Liver (tissue), 9 donors: ENCODE results near the gene DNAJC15. TPM values are rescaled to one million over a fixed set of nuclear protein-coding genes. Genes with fewer than 3 reads are reported as not detected.

Experiments used
- DNase-seq: peaks from one replicate; pipeline ENCODE4 v3.0.0-alpha.2; 2017; ENCODE audit warnings: low spot score
- H3K27ac ChIP-seq, 2 donors: one replicate each; pipeline ENCODE4 v1.7.0; 2013; ENCODE audit warnings: inconsistent platforms in 2 of 2, low read length in 2 of 2, control low read depth in 1 of 2, low read depth in 1 of 2, mild to moderate bottlenecking in 1 of 2
- H3K27me3 ChIP-seq, 4 donors: one replicate each; pipeline versions ENCODE4 v1.6.1 to v1.7.0; 2013; ENCODE audit warnings: low read length in 3 of 4, inconsistent platforms in 1 of 4, mild to moderate bottlenecking in 1 of 4, moderate library complexity in 1 of 4; ENCODE audit not compliant: control insufficient read depth in 4 of 4, insufficient read depth in 4 of 4
- H3K36me3 ChIP-seq, 4 donors: one replicate each; pipeline versions ENCODE4 v1.6.1 to v1.7.0; 2013; ENCODE audit warnings: low read length in 3 of 4, mild to moderate bottlenecking in 3 of 4, low read depth in 1 of 4, moderate library complexity in 1 of 4; ENCODE audit not compliant: control insufficient read depth in 4 of 4, insufficient read depth in 3 of 4
- H3K4me1 ChIP-seq, 4 donors: one replicate each; pipeline versions ENCODE4 v1.6.1 to v1.7.0; 2013; ENCODE audit warnings: low read length in 3 of 4, mild to moderate bottlenecking in 3 of 4, moderate library complexity in 1 of 4; ENCODE audit not compliant: control insufficient read depth in 4 of 4, insufficient read depth in 4 of 4
- H3K4me3 ChIP-seq, 3 donors: one replicate each; pipeline versions ENCODE4 v1.6.1 to v1.7.0; 2013; ENCODE audit warnings: low read length in 3 of 3, control low read depth in 1 of 3, low read depth in 1 of 3, mild to moderate bottlenecking in 1 of 3
- H3K9ac ChIP-seq, 2 donors: one replicate each; pipeline ENCODE4 v1.7.0; 2013; ENCODE audit warnings: low read length in 2 of 2, mild to moderate bottlenecking in 2 of 2, moderate library complexity in 2 of 2, control low read depth in 1 of 2, low read depth in 1 of 2
- H3K9me3 ChIP-seq, 4 donors: one replicate each; pipeline versions ENCODE4 v1.6.1 to v1.7.0; 2013; ENCODE audit warnings: low read length in 3 of 4; ENCODE audit not compliant: control insufficient read depth in 4 of 4
- EGR1 ChIP-seq, 2 donors: IDR thresholded peaks; 2 replicates each; pipeline ENCODE4 v1.6.1; 2016 to 2018; ENCODE audit warnings: antibody characterized with exemption in 2 of 2, low read depth in 2 of 2
- FOXA1 ChIP-seq: IDR thresholded peaks from 2 replicates; pipeline ENCODE4 v1.6.1; 2016; ENCODE audit warnings: antibody characterized with exemption
- FOXA2 ChIP-seq: IDR thresholded peaks from 2 replicates; pipeline ENCODE4 v1.6.1; 2016; ENCODE audit warnings: antibody characterized with exemption
- GABPA ChIP-seq, 2 donors: IDR thresholded peaks in 1 of 2; conservative IDR thresholded peaks in 1 of 2; 2 replicates each; pipeline ENCODE4 v1.6.1; 2016; ENCODE audit warnings: antibody characterized with exemption in 2 of 2, mild to moderate bottlenecking in 1 of 2, moderate library complexity in 1 of 2
- HNF4A ChIP-seq, 2 donors: conservative IDR thresholded peaks; 2 replicates each; pipeline ENCODE4 v1.6.1; 2016; ENCODE audit warnings: antibody characterized with exemption in 2 of 2, mild to moderate bottlenecking in 2 of 2
- HNF4G ChIP-seq: IDR thresholded peaks from 2 replicates; pipeline ENCODE4 v1.6.1; 2016; ENCODE audit warnings: antibody characterized with exemption
- JUND ChIP-seq, 2 donors: IDR thresholded peaks; 2 replicates each; pipeline ENCODE4 v1.6.1; 2016; ENCODE audit warnings: antibody characterized with exemption in 2 of 2
- NR2F2 ChIP-seq: IDR thresholded peaks from 2 replicates; pipeline ENCODE4 v1.6.1; 2016; ENCODE audit warnings: antibody characterized with exemption
- RAD21 ChIP-seq, 2 donors: IDR thresholded peaks; 2 replicates each; pipeline ENCODE4 v1.6.1; 2016; ENCODE audit warnings: antibody characterized with exemption in 2 of 2, mild to moderate bottlenecking in 2 of 2
- RXRA ChIP-seq, 2 donors: IDR thresholded peaks; 2 replicates each; pipeline ENCODE4 v1.6.1; 2017 to 2018; ENCODE audit warnings: antibody characterized with exemption in 2 of 2, mild to moderate bottlenecking in 1 of 2
- SP1 ChIP-seq: IDR thresholded peaks from 2 replicates; pipeline ENCODE4 v1.6.1; 2018; ENCODE audit warnings: antibody characterized with exemption, mild to moderate bottlenecking
- TAF1 ChIP-seq: conservative IDR thresholded peaks from 2 replicates; pipeline ENCODE4 v1.6.1; 2016; ENCODE audit warnings: antibody characterized with exemption, mild to moderate bottlenecking
- WGBS: extraction: QIAGEN DNeasy Blood & Tissue Kit; methylation state at CpG from one replicate; pipeline ENCODE4 v1.1.7; 2013; 5-methylcytosine and 5-hydroxymethylcytosine counted together
- polyA plus RNA-seq, 2 donors: library from polyadenylated mRNA; stranded (reverse) in 1 of 2; unstranded in 1 of 2; fragments of 200-250 nt in 1 of 2; fragments of >200 nt in 1 of 2; fragmentation: Nextera tagmentation in 1 of 2; extraction: Ambion mirVana in 1 of 2; gene quantifications; one replicate each; pipeline versions ENCODE4 v1.2.1 to v1.2.3, GENCODE V29; 2013 to 2015
- total RNA-seq, 2 donors: library from RNA; depleted of rRNA; stranded (reverse); fragments of >200 nt; gene quantifications; one replicate each; pipeline ENCODE4 v1.2.3, GENCODE V29; 2014
- TF ChIP-seq, protein P1 (sequence below): IDR thresholded peaks from 2 replicates; pipeline ENCODE4 v1.6.1; 2016; ENCODE audit warnings: antibody characterized with exemption
- TF ChIP-seq, protein P2 (sequence below): IDR thresholded peaks from 2 replicates; pipeline ENCODE4 v1.6.1; 2016; ENCODE audit warnings: antibody characterized with exemption
- TF ChIP-seq, protein P3 (sequence below): fragments of 150-350 bp; IDR thresholded peaks from 2 replicates; pipeline ENCODE4 v1.5.1; 2017; ENCODE audit warnings: improper control_type of control experiment, low read depth, low read length; ENCODE audit not compliant: missing input control
- TF ChIP-seq, protein P4 (sequence below): IDR thresholded peaks from 2 replicates; pipeline ENCODE4 v1.6.1; 2016; ENCODE audit warnings: antibody characterized with exemption
- TF ChIP-seq, protein P5 (sequence below): IDR thresholded peaks from 2 replicates; pipeline ENCODE4 v1.6.1; 2016; ENCODE audit warnings: antibody characterized with exemption, mild to moderate bottlenecking
- donor health status: healthy.
- donor health status: healthy.
- donor health status: healthy.
- donor health status: healthy.
- donor health status: healthy.

Gene DNAJC15
- total and polyA plus RNA-seq, 4 donors = 5.8 to 55.4 (median 14.0) TPM

DNA sequence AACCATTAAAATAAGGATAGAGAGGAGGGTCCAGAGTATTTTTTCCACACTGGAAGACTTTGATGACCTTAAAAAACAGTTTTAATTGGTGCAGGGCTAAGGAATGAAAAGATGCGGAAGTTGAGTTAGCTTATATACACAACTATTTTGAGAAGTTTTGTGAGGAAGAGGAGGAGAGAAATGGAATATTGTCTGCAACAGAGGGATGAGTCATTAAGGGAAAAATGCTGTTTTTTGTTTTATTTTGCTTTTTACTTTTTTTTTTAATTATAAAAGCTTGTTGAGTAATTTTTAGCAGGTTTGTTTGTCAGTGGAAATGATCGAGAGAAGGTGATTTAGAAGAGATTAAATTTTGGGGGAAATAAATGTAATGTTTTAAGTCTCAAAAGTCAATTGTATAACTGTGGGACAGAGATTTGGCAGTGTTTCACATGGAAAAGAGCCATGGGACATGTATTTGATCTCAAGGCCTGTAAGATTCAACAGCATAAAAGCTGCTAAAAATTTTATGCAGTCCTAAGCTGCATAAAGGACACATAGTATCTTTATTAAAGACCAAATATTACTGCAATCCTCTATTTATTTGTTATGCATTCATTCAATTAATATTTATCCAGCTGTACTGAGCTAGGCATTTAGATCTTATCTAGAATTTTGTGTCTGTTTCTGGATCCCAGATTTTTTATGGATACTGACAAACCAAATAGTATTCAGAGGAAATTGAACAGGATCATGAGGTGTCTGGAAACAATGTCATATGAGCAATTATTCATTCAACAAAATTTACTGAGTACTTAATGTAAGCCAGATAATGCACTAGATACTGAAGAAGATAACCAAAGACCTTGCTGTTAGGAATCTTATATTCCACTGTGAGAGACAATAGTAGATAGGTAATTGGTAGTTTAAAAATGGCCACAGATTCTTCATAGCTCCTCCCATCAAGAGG is 72.7 kb downstream of the DNAJC15 start:
- H3K4me3 ChIP-seq = no peak overlapping the region
- H3K27ac ChIP-seq = no peak overlapping the region
- no peaks in the 10 kb centered on the region for H3K27me3 ChIP-seq
- DNase-seq = no peak
- 83% methylated on average over 2 of the region's 2 CpGs for WGBS
- H3K36me3 ChIP-seq = no peaks in the 10 kb centered on the region
- H3K9ac ChIP-seq = no peak overlapping the region
- TF ChIP-seq HNF4G (no peak), RXRA (IDR thresholded peaks at IDR 0.05) (no peak), FOXA1 (no peak), SP1 (no peak), TAF1 (no peak), RAD21 (IDR thresholded peaks at IDR 0.05) (no peak), GABPA (IDR thresholded peaks at IDR 0.05 in 1 of 2, conservative IDR thresholded peaks at IDR 0.05 in 1 of 2) (no peak), HNF4A (conservative IDR thresholded peaks at IDR 0.05) (no peak), FOXA2 (no peak), EGR1 (IDR thresholded peaks at IDR 0.05; ENCODE audit: low read depth in 2 of 2) (no peak), JUND (IDR thresholded peaks at IDR 0.05) (no peak), NR2F2 (no peak)
- TF ChIP-seq, protein P1, sequence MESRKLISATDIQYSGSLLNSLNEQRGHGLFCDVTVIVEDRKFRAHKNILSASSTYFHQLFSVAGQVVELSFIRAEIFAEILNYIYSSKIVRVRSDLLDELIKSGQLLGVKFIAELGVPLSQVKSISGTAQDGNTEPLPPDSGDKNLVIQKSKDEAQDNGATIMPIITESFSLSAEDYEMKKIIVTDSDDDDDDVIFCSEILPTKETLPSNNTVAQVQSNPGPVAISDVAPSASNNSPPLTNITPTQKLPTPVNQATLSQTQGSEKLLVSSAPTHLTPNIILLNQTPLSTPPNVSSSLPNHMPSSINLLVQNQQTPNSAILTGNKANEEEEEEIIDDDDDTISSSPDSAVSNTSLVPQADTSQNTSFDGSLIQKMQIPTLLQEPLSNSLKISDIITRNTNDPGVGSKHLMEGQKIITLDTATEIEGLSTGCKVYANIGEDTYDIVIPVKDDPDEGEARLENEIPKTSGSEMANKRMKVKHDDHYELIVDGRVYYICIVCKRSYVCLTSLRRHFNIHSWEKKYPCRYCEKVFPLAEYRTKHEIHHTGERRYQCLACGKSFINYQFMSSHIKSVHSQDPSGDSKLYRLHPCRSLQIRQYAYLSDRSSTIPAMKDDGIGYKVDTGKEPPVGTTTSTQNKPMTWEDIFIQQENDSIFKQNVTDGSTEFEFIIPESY = no peak
- TF ChIP-seq, protein P2, sequence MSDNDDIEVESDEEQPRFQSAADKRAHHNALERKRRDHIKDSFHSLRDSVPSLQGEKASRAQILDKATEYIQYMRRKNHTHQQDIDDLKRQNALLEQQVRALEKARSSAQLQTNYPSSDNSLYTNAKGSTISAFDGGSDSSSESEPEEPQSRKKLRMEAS = no peak
- TF ChIP-seq, protein P3, sequence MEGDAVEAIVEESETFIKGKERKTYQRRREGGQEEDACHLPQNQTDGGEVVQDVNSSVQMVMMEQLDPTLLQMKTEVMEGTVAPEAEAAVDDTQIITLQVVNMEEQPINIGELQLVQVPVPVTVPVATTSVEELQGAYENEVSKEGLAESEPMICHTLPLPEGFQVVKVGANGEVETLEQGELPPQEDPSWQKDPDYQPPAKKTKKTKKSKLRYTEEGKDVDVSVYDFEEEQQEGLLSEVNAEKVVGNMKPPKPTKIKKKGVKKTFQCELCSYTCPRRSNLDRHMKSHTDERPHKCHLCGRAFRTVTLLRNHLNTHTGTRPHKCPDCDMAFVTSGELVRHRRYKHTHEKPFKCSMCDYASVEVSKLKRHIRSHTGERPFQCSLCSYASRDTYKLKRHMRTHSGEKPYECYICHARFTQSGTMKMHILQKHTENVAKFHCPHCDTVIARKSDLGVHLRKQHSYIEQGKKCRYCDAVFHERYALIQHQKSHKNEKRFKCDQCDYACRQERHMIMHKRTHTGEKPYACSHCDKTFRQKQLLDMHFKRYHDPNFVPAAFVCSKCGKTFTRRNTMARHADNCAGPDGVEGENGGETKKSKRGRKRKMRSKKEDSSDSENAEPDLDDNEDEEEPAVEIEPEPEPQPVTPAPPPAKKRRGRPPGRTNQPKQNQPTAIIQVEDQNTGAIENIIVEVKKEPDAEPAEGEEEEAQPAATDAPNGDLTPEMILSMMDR = no peak
- TF ChIP-seq, protein P4, sequence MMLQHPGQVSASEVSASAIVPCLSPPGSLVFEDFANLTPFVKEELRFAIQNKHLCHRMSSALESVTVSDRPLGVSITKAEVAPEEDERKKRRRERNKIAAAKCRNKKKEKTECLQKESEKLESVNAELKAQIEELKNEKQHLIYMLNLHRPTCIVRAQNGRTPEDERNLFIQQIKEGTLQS = no peak
- TF ChIP-seq, protein P5, sequence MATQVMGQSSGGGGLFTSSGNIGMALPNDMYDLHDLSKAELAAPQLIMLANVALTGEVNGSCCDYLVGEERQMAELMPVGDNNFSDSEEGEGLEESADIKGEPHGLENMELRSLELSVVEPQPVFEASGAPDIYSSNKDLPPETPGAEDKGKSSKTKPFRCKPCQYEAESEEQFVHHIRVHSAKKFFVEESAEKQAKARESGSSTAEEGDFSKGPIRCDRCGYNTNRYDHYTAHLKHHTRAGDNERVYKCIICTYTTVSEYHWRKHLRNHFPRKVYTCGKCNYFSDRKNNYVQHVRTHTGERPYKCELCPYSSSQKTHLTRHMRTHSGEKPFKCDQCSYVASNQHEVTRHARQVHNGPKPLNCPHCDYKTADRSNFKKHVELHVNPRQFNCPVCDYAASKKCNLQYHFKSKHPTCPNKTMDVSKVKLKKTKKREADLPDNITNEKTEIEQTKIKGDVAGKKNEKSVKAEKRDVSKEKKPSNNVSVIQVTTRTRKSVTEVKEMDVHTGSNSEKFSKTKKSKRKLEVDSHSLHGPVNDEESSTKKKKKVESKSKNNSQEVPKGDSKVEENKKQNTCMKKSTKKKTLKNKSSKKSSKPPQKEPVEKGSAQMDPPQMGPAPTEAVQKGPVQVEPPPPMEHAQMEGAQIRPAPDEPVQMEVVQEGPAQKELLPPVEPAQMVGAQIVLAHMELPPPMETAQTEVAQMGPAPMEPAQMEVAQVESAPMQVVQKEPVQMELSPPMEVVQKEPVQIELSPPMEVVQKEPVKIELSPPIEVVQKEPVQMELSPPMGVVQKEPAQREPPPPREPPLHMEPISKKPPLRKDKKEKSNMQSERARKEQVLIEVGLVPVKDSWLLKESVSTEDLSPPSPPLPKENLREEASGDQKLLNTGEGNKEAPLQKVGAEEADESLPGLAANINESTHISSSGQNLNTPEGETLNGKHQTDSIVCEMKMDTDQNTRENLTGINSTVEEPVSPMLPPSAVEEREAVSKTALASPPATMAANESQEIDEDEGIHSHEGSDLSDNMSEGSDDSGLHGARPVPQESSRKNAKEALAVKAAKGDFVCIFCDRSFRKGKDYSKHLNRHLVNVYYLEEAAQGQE = no peak
- H3K9me3 ChIP-seq = no peaks in the 10 kb centered on the region
- H3K4me1 ChIP-seq = no peaks in the 10 kb centered on the region
